ENCODE measurements around the gene ZNF91. TPM values are rescaled to one million over a fixed set of nuclear protein-coding genes. Genes with fewer than 3 reads are reported as not detected.

ZNF91 gene
- total RNA-seq, 1 experiment from 2014 or later, result 43.5 TPM

- H3K9me3 ChIP-seq (ENCODE audit: control insufficient read depth, low read depth, low read length), result peaks cover 6% of the 10 kb centered on the region
- Mint-ChIP-seq H3K27ac (no peak overlapping the region), H3K4me3 (no peak overlapping the region), H3K27me3 (ENCODE audit: low read depth) (no peaks in the 10 kb centered on the region; the same call in 1 of the 2 replicates), H3K4me1 (no peaks in the 10 kb centered on the region), H3K36me3 (ENCODE audit: insufficient read depth in 1 of 3, low read depth in 3 of 3) (peaks cover 0 to 17% (median 4%) of the 10 kb centered on the region in 3 experiments; a peak in 5 of 7 replicates), H3K9me3 (peaks cover 89 to 96% of the 10 kb centered on the region in 2 experiments)
- H2BK120ac ChIP-seq (ENCODE audit: low read depth, low read length, poor library complexity, severe bottlenecking), result no peak overlapping the region
- no peak overlapping the region for H3K27ac ChIP-seq (ENCODE audit: insufficient read length, low read depth, low read length)
- no peak overlapping the region for H3K4me2 ChIP-seq (ENCODE audit: insufficient read depth, insufficient read length, low read length)
- no peaks in the 10 kb centered on the region for H3K79me2 ChIP-seq (ENCODE audit: insufficient read depth, low read length)
- H3K4ac ChIP-seq (ENCODE audit: low read depth, low read length), result no peak overlapping the region
- no peak overlapping the region for H3K14ac ChIP-seq (ENCODE audit: insufficient read depth, low read length)
- no peak overlapping the region for H4K8ac ChIP-seq (replicated peaks; ENCODE audit: insufficient read length, low read depth, low read length)
- H3T11ph ChIP-seq (ENCODE audit: low read length), result no peak overlapping the region
- H2BK5ac ChIP-seq (ENCODE audit: insufficient read length, low read length), result no peak overlapping the region
- H4K91ac ChIP-seq (ENCODE audit: insufficient read length, low read depth, low read length), result no peak overlapping the region
- no peak overlapping the region for H3K9ac ChIP-seq (ENCODE audit: extremely low read depth, insufficient read length, low read length)
- no peak overlapping the region for H2BK20ac ChIP-seq (ENCODE audit: low read depth, low read length, poor library complexity, severe bottlenecking)
- no peaks in the 10 kb centered on the region for H3K27me3 ChIP-seq (ENCODE audit: insufficient read depth, low read length)
- no peak for DNase-seq
- no peak overlapping the region for H2BK15ac ChIP-seq (ENCODE audit: low read depth, low read length)
- no peak overlapping the region for H3K23ac ChIP-seq (ENCODE audit: insufficient read length, low read depth, low read length)
- no peaks in the 10 kb centered on the region for H3K79me1 ChIP-seq (ENCODE audit: insufficient read depth, low read depth, low read length, poor library complexity, severe bottlenecking)
- H3K4me1 ChIP-seq (ENCODE audit: insufficient read depth, low read length), result no peaks in the 10 kb centered on the region
- no peak for TF ChIP-seq CTCF (conservative IDR thresholded peaks at IDR 0.05)
- no peaks in the 10 kb centered on the region for H3K23me2 ChIP-seq (ENCODE audit: insufficient read length, low read depth, low read length, poor library complexity, severe bottlenecking)
- WGBS (ENCODE audit: extremely low coverage, insufficient read length, low lambda C conversion rate), result no CpG with 5 or more reads among the region's 2 CpGs
- H3K56ac ChIP-seq (ENCODE audit: insufficient read length, low read depth, low read length), result no peak overlapping the region
- H3K18ac ChIP-seq (ENCODE audit: insufficient read length, low read depth, low read length), result no peak overlapping the region
- H2AK5ac ChIP-seq (ENCODE audit: insufficient read length, low read length), result no peak overlapping the region
- H4K20me1 ChIP-seq (ENCODE audit: control insufficient read depth, insufficient read depth, insufficient read length), result no peaks in the 10 kb centered on the region
- no peak overlapping the region for H2BK12ac ChIP-seq (ENCODE audit: insufficient read length, low read depth, low read length)
- no peak overlapping the region for H2AFZ ChIP-seq (ENCODE audit: low read length)
- no peak overlapping the region for H4K5ac ChIP-seq (ENCODE audit: insufficient read length, low read depth, low read length)
Observed at GRCh38 chr19:23313196-23313595, 82.1 kb downstream of the ZNF91 start.

All from H9 (cell line).